AG09319 (cell line): ENCODE results near the gene MRS2.

Experiments used
- DNase-seq: peaks from one replicate; pipeline ENCODE4 v3.0.0-alpha.2; 2010; ENCODE audit warnings: low read depth; ENCODE audit errors: extremely low read depth
- TF ChIP-seq, protein P1 (sequence below): IDR thresholded peaks from 2 replicates; pipeline ENCODE4 v1.5.1; 2011; ENCODE audit warnings: low read depth, mild to moderate bottlenecking, inconsistent platforms, low read length, moderate library complexity

The MRS2 gene

DNA sequence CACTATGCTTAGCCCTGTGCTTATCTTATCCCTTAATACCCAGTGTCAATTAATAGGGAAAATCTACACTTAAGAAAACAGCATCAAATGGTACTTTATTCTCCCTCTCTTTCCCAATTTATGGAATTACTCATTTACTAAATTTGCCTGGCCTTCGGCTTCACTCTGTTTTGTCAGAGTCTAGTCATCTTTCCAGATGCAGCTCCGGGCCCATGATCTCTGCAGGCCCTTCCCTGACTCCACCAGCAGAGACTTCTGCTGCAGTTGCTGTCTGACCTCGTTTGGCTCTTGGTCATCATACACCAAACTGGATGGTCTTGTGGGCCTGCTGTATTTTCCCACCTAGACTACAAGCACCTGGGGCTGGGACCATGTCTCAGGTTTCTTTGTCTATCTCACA, 27.4 kb downstream of the MRS2 start:
- TF ChIP-seq, protein P1, sequence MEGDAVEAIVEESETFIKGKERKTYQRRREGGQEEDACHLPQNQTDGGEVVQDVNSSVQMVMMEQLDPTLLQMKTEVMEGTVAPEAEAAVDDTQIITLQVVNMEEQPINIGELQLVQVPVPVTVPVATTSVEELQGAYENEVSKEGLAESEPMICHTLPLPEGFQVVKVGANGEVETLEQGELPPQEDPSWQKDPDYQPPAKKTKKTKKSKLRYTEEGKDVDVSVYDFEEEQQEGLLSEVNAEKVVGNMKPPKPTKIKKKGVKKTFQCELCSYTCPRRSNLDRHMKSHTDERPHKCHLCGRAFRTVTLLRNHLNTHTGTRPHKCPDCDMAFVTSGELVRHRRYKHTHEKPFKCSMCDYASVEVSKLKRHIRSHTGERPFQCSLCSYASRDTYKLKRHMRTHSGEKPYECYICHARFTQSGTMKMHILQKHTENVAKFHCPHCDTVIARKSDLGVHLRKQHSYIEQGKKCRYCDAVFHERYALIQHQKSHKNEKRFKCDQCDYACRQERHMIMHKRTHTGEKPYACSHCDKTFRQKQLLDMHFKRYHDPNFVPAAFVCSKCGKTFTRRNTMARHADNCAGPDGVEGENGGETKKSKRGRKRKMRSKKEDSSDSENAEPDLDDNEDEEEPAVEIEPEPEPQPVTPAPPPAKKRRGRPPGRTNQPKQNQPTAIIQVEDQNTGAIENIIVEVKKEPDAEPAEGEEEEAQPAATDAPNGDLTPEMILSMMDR, result no peak
- no peak for DNase-seq

DNA sequence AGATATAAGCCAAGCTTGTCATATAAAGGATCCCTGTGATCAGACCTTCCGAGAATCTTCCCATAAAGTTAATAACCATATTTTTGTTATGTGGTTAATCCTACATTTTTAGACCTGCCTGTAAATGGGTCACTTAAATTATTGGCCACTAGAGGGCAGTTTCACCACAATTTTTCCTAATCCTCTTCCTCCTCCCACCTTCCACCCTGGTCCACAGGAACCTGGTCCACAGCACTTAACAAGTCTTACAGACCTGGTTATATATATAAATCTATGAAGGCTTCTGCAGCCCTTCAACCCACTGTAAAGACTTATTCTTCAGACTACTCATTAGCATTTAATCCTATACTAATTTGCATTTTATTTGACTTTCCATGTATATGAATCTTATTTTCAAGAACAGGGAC, 28.3 kb downstream of the MRS2 start:
- DNase-seq, result no peak
- TF ChIP-seq, protein P1, result peak; percentile 64

DNA sequence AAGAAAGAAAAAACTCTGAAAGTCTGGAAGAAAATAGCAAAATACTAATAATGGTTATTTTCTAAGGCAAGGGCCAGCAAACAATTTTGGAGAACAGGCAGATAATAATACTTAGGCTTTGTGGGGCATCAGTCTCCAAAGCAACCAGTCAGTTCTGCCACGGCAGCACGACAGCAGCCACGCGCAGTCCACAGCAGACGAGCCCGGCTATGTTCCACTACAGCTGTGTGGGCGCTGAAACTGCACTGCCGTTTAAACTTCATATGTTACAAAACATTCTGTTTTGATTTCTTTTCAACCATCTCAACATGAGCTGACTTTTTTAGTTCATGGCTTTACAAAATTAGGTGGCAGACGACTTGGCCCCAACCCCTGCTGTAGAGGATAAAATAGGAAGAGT, 29.9 kb downstream of the MRS2 start:
- TF ChIP-seq, protein P1, result no peak
- no peak for DNase-seq

DNA sequence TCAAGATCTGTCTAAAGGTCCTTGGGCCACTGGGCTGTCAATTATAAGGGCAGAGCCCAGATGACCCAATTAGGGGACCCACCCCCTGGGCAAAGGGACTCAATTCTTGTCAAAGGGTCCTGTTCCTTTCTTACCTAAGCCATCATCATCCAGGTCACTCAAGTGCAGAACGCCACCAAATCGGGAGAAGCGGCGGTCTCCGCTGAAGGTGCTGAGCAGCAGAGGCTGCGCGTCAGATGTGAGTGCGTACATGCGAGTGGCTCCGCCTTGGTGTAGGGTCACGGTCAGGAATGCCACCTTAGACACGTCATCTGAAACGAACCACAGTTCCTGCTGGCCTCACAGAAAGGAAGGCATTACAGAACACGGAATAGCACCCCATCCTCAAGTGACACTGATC, 34.2 kb downstream of the MRS2 start:
- DNase-seq, result no peak
- TF ChIP-seq, protein P1, result no peak

DNA sequence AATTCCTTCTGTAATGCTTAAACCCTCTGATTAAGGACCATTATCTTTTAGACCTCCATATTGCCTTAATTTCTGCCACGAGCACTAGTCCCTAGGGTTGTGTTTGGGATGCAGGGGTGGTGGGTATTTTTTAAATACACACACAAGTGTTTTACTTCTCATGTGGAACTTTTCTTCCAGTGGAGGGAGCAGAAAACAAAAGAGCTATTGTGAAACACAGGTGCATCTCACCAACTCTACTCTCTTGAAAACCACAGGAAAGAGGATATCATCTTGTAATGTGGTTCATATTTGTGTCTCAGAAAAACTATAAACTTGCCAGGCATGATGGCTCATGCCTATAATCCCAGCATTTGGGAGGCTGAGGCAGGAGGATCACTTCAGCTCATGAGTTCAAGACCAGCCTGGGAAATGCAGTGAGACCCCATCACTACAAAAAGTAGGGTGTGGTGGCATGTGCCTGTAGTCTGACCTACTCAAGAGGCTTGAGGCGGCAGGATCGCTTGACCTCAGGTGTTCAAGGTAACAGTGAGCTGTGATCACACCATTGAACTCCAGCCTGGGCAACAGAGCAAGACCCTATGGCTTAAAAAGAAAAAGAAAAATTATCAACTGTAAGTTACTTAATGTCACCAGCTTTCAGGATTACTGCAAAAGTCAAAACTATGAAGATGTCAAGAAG, 37.3 kb downstream of the MRS2 start:
- TF ChIP-seq, protein P1, result no peak
- no peak for DNase-seq

DNA sequence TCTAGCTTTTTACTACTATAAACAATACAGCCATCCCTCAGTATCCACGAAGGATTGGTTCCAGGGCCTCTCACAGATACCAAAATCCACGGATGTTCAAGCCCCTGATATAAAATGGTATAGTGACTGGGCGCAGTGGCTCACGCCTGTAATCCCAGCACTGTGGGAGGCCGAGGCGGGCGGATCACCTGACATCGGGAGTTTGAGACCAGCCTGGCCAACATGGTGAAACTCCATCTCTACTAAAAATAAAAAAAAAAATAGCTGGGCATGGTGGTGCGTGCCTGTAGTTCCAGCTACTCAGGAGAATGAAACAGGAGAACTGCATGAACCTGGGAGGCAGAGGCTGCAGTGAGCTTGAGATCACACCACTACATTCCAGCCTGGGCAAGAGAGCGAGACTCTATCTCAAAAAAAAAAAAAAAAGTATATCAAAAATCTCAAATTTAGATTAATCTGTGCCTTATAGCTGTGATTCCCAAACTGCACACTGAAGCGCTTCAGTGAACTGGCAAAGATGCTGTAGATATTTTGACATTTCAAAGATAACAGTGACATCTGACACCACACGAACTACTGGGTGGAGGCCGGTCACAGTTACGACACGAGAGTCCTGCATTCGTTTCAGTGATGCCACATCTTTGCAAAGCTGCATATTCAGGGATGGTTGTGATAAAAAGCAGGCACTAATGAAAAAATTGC, 38.3 kb downstream of the MRS2 start:
- no peak for DNase-seq
- TF ChIP-seq, protein P1, result no peak

DNA sequence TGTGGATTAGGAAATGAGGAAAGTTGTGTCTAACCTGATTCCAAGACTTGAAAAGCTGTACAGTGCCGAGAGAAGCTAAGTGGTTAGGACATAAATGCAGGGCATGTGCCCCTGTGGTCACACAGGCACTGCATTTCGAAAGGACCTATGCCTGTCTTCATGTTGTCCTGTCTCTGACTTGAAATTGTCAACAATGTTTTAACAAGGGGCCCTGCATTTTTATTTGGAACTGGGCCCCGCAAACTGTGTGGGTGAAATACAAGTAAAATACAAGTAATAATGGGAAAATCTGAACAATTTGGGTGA, 38.8 kb downstream of the MRS2 start:
- DNase-seq, result no peak
- TF ChIP-seq, protein P1, result no peak
